Spleen (tissue), 11 donors: ENCODE measurements around the gene PUSL1. TPM values are rescaled to one million over a fixed set of nuclear protein-coding genes. Genes with fewer than 3 reads are reported as not detected.
A peak's percentile ranks its signal among the peaks of the same experiment; 100 is the strongest.

Experiments used
- DNase-seq: peaks from one replicate; pipeline ENCODE4 v3.0.0-alpha.2; 2020
- H3K27ac ChIP-seq, 8 donors: fragments of 200-600 bp; sonication (generic) in 7 of 8; 1 replicate in 4 of 8; 2 replicates in 4 of 8; pipeline versions ENCODE4 v1.5.0 to v1.8.0; 2016 to 2021; ENCODE audit warnings: inconsistent platforms in 4 of 8, mild to moderate bottlenecking in 4 of 8, moderate library complexity in 1 of 8
- H3K27me3 ChIP-seq, 7 donors: fragments of 200-600 bp; sonication (generic) in 6 of 7; replicated peaks in 1 of 7; 1 replicate in 4 of 7; 2 replicates in 3 of 7; pipeline versions ENCODE4 v1.5.0 to v1.8.0; 2016 to 2021; ENCODE audit warnings: inconsistent platforms in 3 of 7, mild to moderate bottlenecking in 1 of 7
- H3K36me3 ChIP-seq, 6 donors: fragments of 200-600 bp; sonication (generic) in 5 of 6; 1 replicate in 4 of 6; 2 replicates in 2 of 6; pipeline versions ENCODE4 v1.5.0 to v1.8.0; 2016 to 2021; ENCODE audit warnings: inconsistent platforms in 2 of 6
- H3K4me1 ChIP-seq, 6 donors: fragments of 200-600 bp; sonication (generic) in 5 of 6; 1 replicate in 3 of 6; 2 replicates in 3 of 6; pipeline versions ENCODE4 v1.5.0 to v1.8.0; 2016 to 2021; ENCODE audit warnings: inconsistent platforms in 3 of 6
- H3K4me3 ChIP-seq, 8 donors: fragments of 200-600 bp; sonication (generic) in 7 of 8; 1 replicate in 4 of 8; 2 replicates in 4 of 8; pipeline versions ENCODE4 v1.5.0 to v1.8.0; 2016 to 2021; ENCODE audit warnings: inconsistent platforms in 4 of 8, mild to moderate bottlenecking in 4 of 8, moderate library complexity in 2 of 8
- H3K9me3 ChIP-seq, 8 donors: fragments of 200-600 bp; sonication (generic) in 7 of 8; 1 replicate in 4 of 8; 2 replicates in 4 of 8; pipeline versions ENCODE4 v1.5.0 to v1.8.0; 2016 to 2021; ENCODE audit warnings: inconsistent platforms in 4 of 8
- POLR2A ChIP-seq, 3 donors: fragments of 450-650 bp; IDR thresholded peaks; one replicate each; pipeline ENCODE4 v1.5.1; 2017; ENCODE audit warnings: antibody characterized with exemption in 3 of 3, mild to moderate bottlenecking in 1 of 3
- POLR2AphosphoS5 ChIP-seq, 3 donors: sonication (generic); formaldehyde crosslinking; IDR thresholded peaks; one replicate each; pipeline ENCODE4 v1.5.1; 2017; ENCODE audit warnings: antibody characterized with exemption in 3 of 3
- WGBS, 5 donors: extraction: QIAGEN DNeasy Blood & Tissue Kit in 3 of 5; methylation state at CpG; one replicate each; pipeline versions ENCODE4 v1.1.5 to v1.1.7; 2013 to 2018; 5-methylcytosine and 5-hydroxymethylcytosine counted together
- intact Hi-C: fragments of 100-400 bp; cut with DNase I; formaldehyde crosslinking; loops from one replicate; pipeline ENCODE4 v1.15.0; 2023; ENCODE audit warnings: low total_unique reads
- polyA plus RNA-seq, 3 donors: library from polyadenylated mRNA; stranded (reverse); fragments of 200-250 nt; gene quantifications; one replicate each; pipeline ENCODE4 v1.2.1, GENCODE V29; 2013
- total RNA-seq, 7 donors: library from RNA; depleted of rRNA in 3 of 7; stranded (reverse); fragments of >200 nt in 3 of 7; fragmentation: NEBNext Ultra II Directional in 4 of 7; extraction: Animal tissue kit (Norgen Biotek cat#: 25700) in 4 of 7; gene quantifications; one replicate each; pipeline versions ENCODE4 v1.1.0 to v1.2.1, GENCODE V29; 2016 to 2021
- TF ChIP-seq, protein P1 (sequence below), 11 experiments: fragments of 200-600 bp in 7 of 11; fragments of 450-650 bp in 4 of 11; sonication (generic) in 4 of 11; IDR thresholded peaks in 8 of 11; conservative IDR thresholded peaks in 3 of 11; 1 replicate in 7 of 11; 2 replicates in 4 of 11; pipeline versions ENCODE4 v1.4.0 to v1.8.0; 2016 to 2021; ENCODE audit warnings: antibody characterized with exemption in 11 of 11, inconsistent platforms in 4 of 11, mild to moderate bottlenecking in 1 of 11
- donor health status: healthy with polysubstance abuse.
- donor health status: DM: no; HTN: no; CAD: no; lungs with moderate emphysema.
- donor health status: DM: no; HTN: no; CAD: no.
- donor health status: Bipolar disorder and iron deficiency.
- donor health status: healthy.
- donor health status: DM: no; HTN: no; CAD: no.
- donor health status: DM: yes; HTN: yes; CAD: no.

The PUSL1 gene
- total and polyA plus RNA-seq, 10 donors, result 9.8 to 22.9 (median 12.8) TPM

DNA sequence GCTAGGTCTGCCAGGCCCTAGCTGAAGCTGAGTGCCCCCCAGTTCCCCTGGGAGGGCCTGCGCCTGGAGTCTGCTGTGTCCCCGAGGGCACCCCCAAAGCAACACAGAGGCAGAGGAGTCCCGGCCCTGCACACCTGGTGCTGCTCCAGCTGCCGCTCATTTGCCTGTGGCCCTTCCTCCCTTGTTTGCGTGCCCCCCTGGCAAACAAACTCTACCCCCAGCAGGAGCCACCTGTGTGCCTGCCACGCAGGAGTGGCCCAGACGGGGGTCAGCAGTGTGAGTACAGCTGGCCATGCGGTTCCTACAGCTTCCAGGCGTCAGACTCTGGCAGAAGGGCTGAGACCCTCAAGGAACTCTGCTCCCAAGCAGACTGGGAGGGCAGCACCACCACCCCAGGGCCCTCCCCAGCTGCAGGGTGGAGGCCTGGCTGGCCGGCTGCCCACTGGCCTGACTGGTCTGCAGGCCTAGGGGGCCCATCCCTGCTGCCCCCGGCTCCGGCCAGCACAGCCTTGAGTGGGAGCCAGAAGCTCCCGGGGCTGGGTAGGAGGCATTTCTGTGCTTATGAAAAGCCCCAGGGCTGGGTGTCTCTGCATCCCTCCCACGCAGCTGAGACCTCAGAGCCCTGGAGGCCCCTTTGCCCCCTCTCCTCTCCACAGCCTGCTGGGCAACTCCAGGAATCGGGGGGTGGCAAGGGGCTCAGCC is 22.1 kb downstream of the PUSL1 start:
- Histone ChIP-seq H3K27me3 (no peaks in the 10 kb centered on the region), H3K27ac (peak overlapping the region in 5 of 8 donors; percentile 31 to 79 (median 46)), H3K4me1 (peaks cover 6 to 77% (median 52%) of the 10 kb centered on the region in 6 donors), H3K4me3 (no peak overlapping the region), H3K9me3 (no peaks in the 10 kb centered on the region), H3K36me3 (peaks cover 0 to 38% (median 21%) of the 10 kb centered on the region in 6 donors)
- no peak for DNase-seq
- TF ChIP-seq POLR2A (IDR thresholded peaks at IDR 0.05) (no peak), POLR2AphosphoS5 (IDR thresholded peaks at IDR 0.05) (peak in 2 of 3 donors; percentile 14 to 34)
- TF ChIP-seq, protein P1, sequence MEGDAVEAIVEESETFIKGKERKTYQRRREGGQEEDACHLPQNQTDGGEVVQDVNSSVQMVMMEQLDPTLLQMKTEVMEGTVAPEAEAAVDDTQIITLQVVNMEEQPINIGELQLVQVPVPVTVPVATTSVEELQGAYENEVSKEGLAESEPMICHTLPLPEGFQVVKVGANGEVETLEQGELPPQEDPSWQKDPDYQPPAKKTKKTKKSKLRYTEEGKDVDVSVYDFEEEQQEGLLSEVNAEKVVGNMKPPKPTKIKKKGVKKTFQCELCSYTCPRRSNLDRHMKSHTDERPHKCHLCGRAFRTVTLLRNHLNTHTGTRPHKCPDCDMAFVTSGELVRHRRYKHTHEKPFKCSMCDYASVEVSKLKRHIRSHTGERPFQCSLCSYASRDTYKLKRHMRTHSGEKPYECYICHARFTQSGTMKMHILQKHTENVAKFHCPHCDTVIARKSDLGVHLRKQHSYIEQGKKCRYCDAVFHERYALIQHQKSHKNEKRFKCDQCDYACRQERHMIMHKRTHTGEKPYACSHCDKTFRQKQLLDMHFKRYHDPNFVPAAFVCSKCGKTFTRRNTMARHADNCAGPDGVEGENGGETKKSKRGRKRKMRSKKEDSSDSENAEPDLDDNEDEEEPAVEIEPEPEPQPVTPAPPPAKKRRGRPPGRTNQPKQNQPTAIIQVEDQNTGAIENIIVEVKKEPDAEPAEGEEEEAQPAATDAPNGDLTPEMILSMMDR (IDR thresholded peaks at IDR 0.05 in 8 of 11, conservative IDR thresholded peaks at IDR 0.05 in 3 of 11), result no peak
- intact Hi-C loops, result no loop called here
- WGBS, 5 donors, result 72 to 77% (median 76%) methylated on average over 6 to 15 of the region's 15 CpGs

DNA sequence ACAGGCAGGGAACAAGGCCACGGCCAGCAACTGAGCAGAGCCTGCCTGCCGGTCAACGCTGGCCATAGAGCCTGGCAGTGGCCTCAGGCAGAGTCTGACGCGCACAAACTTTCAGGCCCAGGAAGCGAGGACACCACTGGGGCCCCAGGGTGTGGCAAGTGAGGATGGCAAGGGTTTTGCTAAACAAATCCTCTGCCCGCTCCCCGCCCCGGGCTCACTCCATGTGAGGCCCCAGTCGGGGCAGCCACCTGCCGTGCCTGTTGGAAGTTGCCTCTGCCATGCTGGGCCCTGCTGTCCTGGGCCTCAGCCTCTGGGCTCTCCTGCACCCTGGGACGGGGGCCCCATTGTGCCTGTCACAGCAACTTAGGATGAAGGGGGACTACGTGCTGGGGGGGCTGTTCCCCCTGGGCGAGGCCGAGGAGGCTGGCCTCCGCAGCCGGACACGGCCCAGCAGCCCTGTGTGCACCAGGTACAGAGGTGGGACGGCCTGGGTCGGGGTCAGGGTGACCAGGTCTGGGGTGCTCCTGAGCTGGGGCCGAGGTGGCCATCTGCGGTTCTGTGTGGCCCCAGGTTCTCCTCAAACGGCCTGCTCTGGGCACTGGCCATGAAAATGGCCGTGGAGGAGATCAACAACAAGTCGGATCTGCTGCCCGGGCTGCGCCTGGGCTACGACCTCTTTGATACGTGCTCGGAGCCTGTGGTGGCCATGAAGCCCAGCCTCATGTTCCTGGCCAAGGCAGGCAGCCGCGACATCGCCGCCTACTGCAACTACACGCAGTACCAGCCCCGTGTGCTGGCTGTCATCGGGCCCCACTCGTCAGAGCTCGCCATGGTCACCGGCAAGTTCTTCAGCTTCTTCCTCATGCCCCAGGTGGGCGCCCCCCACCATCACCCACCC is 22.9 kb downstream of the PUSL1 start, which contains the start of gene TAS1R3:
Gene TAS1R3 (plus strand): TSS at position 213 of the 898 bp plus-strand sequence. CDS start 66 bp downstream, at position 279.
- no peaks in the 10 kb centered on the region for H3K9me3 ChIP-seq
- H3K4me3 ChIP-seq, result peak within 1 kb of the TSS in 1 of 8 donors; percentile 34
- H3K27ac ChIP-seq, result peak within 1 kb of the TSS in 5 of 8 donors; percentile 31 to 79 (median 46)
- TF ChIP-seq, protein P1 (IDR thresholded peaks at IDR 0.05 in 8 of 11, conservative IDR thresholded peaks at IDR 0.05 in 3 of 11), result no peak
- no peak for TF ChIP-seq POLR2A (IDR thresholded peaks at IDR 0.05)
- peak; percentile 29 to 50 (median 49) for TF ChIP-seq POLR2AphosphoS5 (IDR thresholded peaks at IDR 0.05)
- intact Hi-C loops, result no loop called here
- H3K27me3 ChIP-seq, result no peaks in the 10 kb centered on the region
- peaks cover 0 to 72% (median 45%) of the 10 kb centered on the region in 6 donors for H3K4me1 ChIP-seq
- 78 to 85% (median 81%) methylated on average over 21 to 41 of the region's 41 CpGs for WGBS, 5 donors
- no peak for DNase-seq
- peaks cover 0 to 41% (median 21%) of the 10 kb centered on the region in 6 donors for H3K36me3 ChIP-seq

DNA sequence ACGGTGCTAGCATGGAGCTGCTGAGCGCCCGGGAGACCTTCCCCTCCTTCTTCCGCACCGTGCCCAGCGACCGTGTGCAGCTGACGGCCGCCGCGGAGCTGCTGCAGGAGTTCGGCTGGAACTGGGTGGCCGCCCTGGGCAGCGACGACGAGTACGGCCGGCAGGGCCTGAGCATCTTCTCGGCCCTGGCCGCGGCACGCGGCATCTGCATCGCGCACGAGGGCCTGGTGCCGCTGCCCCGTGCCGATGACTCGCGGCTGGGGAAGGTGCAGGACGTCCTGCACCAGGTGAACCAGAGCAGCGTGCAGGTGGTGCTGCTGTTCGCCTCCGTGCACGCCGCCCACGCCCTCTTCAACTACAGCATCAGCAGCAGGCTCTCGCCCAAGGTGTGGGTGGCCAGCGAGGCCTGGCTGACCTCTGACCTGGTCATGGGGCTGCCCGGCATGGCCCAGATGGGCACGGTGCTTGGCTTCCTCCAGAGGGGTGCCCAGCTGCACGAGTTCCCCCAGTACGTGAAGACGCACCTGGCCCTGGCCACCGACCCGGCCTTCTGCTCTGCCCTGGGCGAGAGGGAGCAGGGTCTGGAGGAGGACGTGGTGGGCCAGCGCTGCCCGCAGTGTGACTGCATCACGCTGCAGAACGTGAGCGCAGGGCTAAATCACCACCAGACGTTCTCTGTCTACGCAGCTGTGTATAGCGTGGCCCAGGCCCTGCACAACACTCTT is 23.8 kb downstream of the PUSL1 start:
- intact Hi-C loops, result no loop called here
- no peaks in the 10 kb centered on the region for H3K9me3 ChIP-seq
- no peak for DNase-seq
- H3K36me3 ChIP-seq, result peaks cover 0 to 41% (median 17%) of the 10 kb centered on the region in 6 donors
- no peak for TF ChIP-seq POLR2A (IDR thresholded peaks at IDR 0.05)
- TF ChIP-seq POLR2AphosphoS5 (IDR thresholded peaks at IDR 0.05), result peak in 2 of 3 donors; percentile 20 to 35
- H3K27me3 ChIP-seq, result no peaks in the 10 kb centered on the region
- WGBS, 5 donors, result 86 to 90% (median 88%) methylated on average over 40 to 57 of the region's 57 CpGs
- H3K4me1 ChIP-seq, result peaks cover 0 to 63% (median 36%) of the 10 kb centered on the region in 6 donors
- no peak overlapping the region for H3K27ac ChIP-seq
- no peak overlapping the region for H3K4me3 ChIP-seq

DNA sequence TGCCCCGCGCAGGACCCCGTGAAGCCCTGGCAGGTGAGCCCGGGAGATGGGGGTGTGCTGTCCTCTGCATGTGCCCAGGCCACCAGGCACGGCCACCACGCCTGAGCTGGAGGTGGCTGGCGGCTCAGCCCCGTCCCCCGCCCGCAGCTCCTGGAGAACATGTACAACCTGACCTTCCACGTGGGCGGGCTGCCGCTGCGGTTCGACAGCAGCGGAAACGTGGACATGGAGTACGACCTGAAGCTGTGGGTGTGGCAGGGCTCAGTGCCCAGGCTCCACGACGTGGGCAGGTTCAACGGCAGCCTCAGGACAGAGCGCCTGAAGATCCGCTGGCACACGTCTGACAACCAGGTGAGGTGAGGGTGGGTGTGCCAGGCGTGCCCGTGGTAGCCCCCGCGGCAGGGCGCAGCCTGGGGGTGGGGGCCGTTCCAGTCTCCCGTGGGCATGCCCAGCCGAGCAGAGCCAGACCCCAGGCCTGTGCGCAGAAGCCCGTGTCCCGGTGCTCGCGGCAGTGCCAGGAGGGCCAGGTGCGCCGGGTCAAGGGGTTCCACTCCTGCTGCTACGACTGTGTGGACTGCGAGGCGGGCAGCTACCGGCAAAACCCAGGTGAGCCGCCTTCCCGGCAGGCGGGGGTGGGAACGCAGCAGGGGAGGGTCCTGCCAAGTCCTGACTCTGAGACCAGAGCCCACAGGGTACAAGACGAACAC is 24.5 kb downstream of the PUSL1 start:
- DNase-seq, result no peak
- intact Hi-C loops, result no loop called here
- Histone ChIP-seq H3K36me3 (peaks cover 0 to 41% (median 10%) of the 10 kb centered on the region in 6 donors), H3K27ac (no peak overlapping the region), H3K4me1 (peaks cover 0 to 56% (median 29%) of the 10 kb centered on the region in 6 donors), H3K4me3 (no peak overlapping the region), H3K9me3 (no peaks in the 10 kb centered on the region), H3K27me3 (no peaks in the 10 kb centered on the region)
- peak in 2 of 3 donors; percentile 2 to 32 for TF ChIP-seq POLR2AphosphoS5 (IDR thresholded peaks at IDR 0.05)
- TF ChIP-seq, protein P1 (IDR thresholded peaks at IDR 0.05 in 8 of 11, conservative IDR thresholded peaks at IDR 0.05 in 3 of 11), result no peak
- 81 to 91% (median 86%) methylated on average over 15 to 48 of the region's 48 CpGs for WGBS, 5 donors
